ENCODE data around the gene LRP1B.

The LRP1B gene

DNA sequence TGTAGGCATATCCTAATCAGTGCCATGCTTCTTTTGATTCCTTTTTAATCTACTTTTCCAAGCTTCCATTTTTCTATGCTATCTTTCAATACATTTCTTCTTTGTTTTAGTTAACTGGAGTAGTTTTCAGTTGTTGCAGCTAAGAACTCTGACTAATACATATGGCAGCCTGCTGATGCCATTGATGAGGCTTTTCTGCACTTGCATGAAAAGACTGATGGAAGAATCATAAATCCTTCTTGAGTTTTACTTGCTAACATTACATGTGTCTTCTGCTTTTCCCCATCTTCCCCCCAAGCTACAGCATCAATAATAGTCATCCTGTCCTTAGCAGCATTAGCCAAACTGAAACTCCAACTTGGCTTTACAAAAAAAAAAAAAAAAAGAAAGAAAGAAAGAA lies 203.3 kb downstream of the LRP1B start:
- Histone ChIP-seq H3K4me3 (ENCODE audit: low read depth, low read length, poor library complexity, severe bottlenecking) (no peak overlapping the region), H3K4me1 (ENCODE audit: insufficient read depth, low read length, severe bottlenecking) (no peaks in the 10 kb centered on the region), H3K9me3 (ENCODE audit: low read length) (no peaks in the 10 kb centered on the region), H3K9ac (ENCODE audit: low read length) (no peak overlapping the region), H3F3A (ENCODE audit: insufficient read depth, low read length) (no peaks in the 10 kb centered on the region), H3K36me3 (ENCODE audit: insufficient read depth, low read length) (no peaks in the 10 kb centered on the region), H3K27me3 (ENCODE audit: insufficient read depth, low read length) (no peaks in the 10 kb centered on the region), H3K4me2 (ENCODE audit: low read length) (no peak overlapping the region), H3K9me2 (ENCODE audit: low read depth, low read length) (no peaks in the 10 kb centered on the region), H3K79me2 (ENCODE audit: insufficient read depth, low read length) (no peaks in the 10 kb centered on the region), H3K27ac (ENCODE audit: low read depth, low read length, poor library complexity, severe bottlenecking) (no peak overlapping the region), H4K20me1 (ENCODE audit: insufficient read depth, low read length) (no peaks in the 10 kb centered on the region), H2AFZ (ENCODE audit: low read length) (no peak overlapping the region)
- TF ChIP-seq, protein P1, sequence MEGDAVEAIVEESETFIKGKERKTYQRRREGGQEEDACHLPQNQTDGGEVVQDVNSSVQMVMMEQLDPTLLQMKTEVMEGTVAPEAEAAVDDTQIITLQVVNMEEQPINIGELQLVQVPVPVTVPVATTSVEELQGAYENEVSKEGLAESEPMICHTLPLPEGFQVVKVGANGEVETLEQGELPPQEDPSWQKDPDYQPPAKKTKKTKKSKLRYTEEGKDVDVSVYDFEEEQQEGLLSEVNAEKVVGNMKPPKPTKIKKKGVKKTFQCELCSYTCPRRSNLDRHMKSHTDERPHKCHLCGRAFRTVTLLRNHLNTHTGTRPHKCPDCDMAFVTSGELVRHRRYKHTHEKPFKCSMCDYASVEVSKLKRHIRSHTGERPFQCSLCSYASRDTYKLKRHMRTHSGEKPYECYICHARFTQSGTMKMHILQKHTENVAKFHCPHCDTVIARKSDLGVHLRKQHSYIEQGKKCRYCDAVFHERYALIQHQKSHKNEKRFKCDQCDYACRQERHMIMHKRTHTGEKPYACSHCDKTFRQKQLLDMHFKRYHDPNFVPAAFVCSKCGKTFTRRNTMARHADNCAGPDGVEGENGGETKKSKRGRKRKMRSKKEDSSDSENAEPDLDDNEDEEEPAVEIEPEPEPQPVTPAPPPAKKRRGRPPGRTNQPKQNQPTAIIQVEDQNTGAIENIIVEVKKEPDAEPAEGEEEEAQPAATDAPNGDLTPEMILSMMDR (IDR thresholded peaks at IDR 0.05; ENCODE audit: low read length): no peak
- TF ChIP-seq EZH2 (IDR thresholded peaks at IDR 0.05; ENCODE audit: borderline replicate concordance, low read length): no peak

DNA sequence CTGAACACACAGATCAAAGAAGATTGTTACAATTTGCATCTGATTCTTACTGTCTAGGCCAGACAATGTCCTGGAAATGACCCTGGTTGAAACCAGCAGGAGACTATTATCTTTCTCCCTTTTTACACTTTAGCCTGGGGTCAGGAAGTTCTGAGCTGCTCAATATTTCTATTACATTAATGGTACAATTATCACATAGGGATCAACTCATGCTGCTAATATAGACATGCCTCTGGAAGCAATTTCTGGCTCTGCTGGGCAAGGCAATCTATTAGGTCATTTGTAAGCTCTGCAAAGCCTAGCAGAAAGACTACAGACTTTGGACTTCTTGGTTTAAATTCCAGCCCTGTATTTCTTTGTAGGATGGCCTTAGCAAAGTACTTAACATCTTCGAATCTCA lies 205.3 kb downstream of the LRP1B start:
- TF ChIP-seq, protein P1 (IDR thresholded peaks at IDR 0.05; ENCODE audit: low read length): no peak
- no peak for TF ChIP-seq EZH2 (IDR thresholded peaks at IDR 0.05; ENCODE audit: borderline replicate concordance, low read length)
- Histone ChIP-seq H3K27ac (ENCODE audit: low read depth, low read length, poor library complexity, severe bottlenecking) (no peak overlapping the region), H3K4me2 (ENCODE audit: low read length) (no peak overlapping the region), H2AFZ (ENCODE audit: low read length) (no peak overlapping the region), H3K9me3 (ENCODE audit: low read length) (no peaks in the 10 kb centered on the region), H3K27me3 (ENCODE audit: insufficient read depth, low read length) (no peaks in the 10 kb centered on the region), H4K20me1 (ENCODE audit: insufficient read depth, low read length) (no peaks in the 10 kb centered on the region), H3F3A (ENCODE audit: insufficient read depth, low read length) (no peaks in the 10 kb centered on the region), H3K4me1 (ENCODE audit: insufficient read depth, low read length, severe bottlenecking) (no peaks in the 10 kb centered on the region), H3K36me3 (ENCODE audit: insufficient read depth, low read length) (no peaks in the 10 kb centered on the region), H3K79me2 (ENCODE audit: insufficient read depth, low read length) (no peaks in the 10 kb centered on the region), H3K4me3 (ENCODE audit: low read depth, low read length, poor library complexity, severe bottlenecking) (no peak overlapping the region), H3K9ac (ENCODE audit: low read length) (no peak overlapping the region), H3K9me2 (ENCODE audit: low read depth, low read length) (no peaks in the 10 kb centered on the region)

DNA sequence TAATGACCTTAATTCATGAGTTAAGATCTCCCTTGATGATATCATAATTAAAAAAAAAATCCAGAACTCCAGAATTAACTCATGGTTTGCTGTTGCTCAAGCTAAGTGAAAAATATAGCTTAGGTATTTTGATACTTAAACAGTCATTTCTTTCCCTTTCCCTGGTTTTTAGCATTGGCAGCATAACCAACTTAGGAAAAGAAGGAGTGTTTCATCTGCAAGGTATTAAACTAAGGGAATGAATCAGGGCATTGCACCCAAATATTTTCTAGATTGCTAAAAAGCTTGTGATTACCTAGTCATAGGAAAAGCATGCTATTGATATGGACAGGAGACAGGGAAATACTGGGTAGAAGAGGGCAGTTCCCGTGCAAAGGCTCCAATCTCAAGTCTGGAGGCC lies 207.2 kb downstream of the LRP1B start:
- H4K20me1 ChIP-seq (ENCODE audit: insufficient read depth, low read length): no peaks in the 10 kb centered on the region
- H3K27me3 ChIP-seq (ENCODE audit: insufficient read depth, low read length): no peaks in the 10 kb centered on the region
- H3K4me2 ChIP-seq (ENCODE audit: low read length): no peak overlapping the region
- no peaks in the 10 kb centered on the region for H3K9me2 ChIP-seq (ENCODE audit: low read depth, low read length)
- no peak overlapping the region for H3K4me3 ChIP-seq (ENCODE audit: low read depth, low read length, poor library complexity, severe bottlenecking)
- no peaks in the 10 kb centered on the region for H3K9me3 ChIP-seq (ENCODE audit: low read length)
- H3F3A ChIP-seq (ENCODE audit: insufficient read depth, low read length): no peaks in the 10 kb centered on the region
- H3K4me1 ChIP-seq (ENCODE audit: insufficient read depth, low read length, severe bottlenecking): no peaks in the 10 kb centered on the region
- H3K27ac ChIP-seq (ENCODE audit: low read depth, low read length, poor library complexity, severe bottlenecking): no peak overlapping the region
- H3K79me2 ChIP-seq (ENCODE audit: insufficient read depth, low read length): no peaks in the 10 kb centered on the region
- no peak overlapping the region for H2AFZ ChIP-seq (ENCODE audit: low read length)
- no peak overlapping the region for H3K9ac ChIP-seq (ENCODE audit: low read length)
- no peak for TF ChIP-seq EZH2 (IDR thresholded peaks at IDR 0.05; ENCODE audit: borderline replicate concordance, low read length)
- TF ChIP-seq, protein P1 (IDR thresholded peaks at IDR 0.05; ENCODE audit: low read length): no peak
- no peaks in the 10 kb centered on the region for H3K36me3 ChIP-seq (ENCODE audit: insufficient read depth, low read length)
